Adrenal gland (tissue), 5 donors: Measurements from ENCODE around the gene TAF5L.

Source experiments
- POLR2A ChIP-seq, 2 donors: fragments of 450-650 bp; IDR thresholded peaks; one replicate each; pipeline ENCODE4 v1.6.1; 2017; ENCODE audit warnings: antibody characterized with exemption in 2 of 2, mild to moderate bottlenecking in 2 of 2, moderate library complexity in 1 of 2
- TF ChIP-seq, protein P1 (sequence below), 6 experiments: fragments of 450-650 bp in 4 of 6; fragments of 200-600 bp in 2 of 6; sonication (generic) in 1 of 6; IDR thresholded peaks; 1 replicate in 5 of 6; 2 replicates in 1 of 6; pipeline versions ENCODE4 v1.5.1 to v1.8.0; 2016 to 2021; ENCODE audit warnings: antibody characterized with exemption in 6 of 6, mild to moderate bottlenecking in 2 of 6, moderate library complexity in 1 of 6
- donor health status: DM: no; HTN: no; CAD: no.

GRCh38 chr1:229614701-229615100 lies 11.2 kb downstream of the TAF5L start:
- TF ChIP-seq, protein P1, sequence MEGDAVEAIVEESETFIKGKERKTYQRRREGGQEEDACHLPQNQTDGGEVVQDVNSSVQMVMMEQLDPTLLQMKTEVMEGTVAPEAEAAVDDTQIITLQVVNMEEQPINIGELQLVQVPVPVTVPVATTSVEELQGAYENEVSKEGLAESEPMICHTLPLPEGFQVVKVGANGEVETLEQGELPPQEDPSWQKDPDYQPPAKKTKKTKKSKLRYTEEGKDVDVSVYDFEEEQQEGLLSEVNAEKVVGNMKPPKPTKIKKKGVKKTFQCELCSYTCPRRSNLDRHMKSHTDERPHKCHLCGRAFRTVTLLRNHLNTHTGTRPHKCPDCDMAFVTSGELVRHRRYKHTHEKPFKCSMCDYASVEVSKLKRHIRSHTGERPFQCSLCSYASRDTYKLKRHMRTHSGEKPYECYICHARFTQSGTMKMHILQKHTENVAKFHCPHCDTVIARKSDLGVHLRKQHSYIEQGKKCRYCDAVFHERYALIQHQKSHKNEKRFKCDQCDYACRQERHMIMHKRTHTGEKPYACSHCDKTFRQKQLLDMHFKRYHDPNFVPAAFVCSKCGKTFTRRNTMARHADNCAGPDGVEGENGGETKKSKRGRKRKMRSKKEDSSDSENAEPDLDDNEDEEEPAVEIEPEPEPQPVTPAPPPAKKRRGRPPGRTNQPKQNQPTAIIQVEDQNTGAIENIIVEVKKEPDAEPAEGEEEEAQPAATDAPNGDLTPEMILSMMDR (IDR thresholded peaks at IDR 0.05): no peak
- TF ChIP-seq POLR2A (IDR thresholded peaks at IDR 0.05): no peak
